HFFc6 (cell line): ENCODE results near the gene AGT. TPM values are rescaled to one million over a fixed set of nuclear protein-coding genes. Genes with fewer than 3 reads are reported as not detected.

Source experiments
- DNase-seq: peaks from one replicate; pipeline ENCODE4 v3.0.0-alpha.2; 2018
- H3K27ac Mint-ChIP-seq: 2 replicates; pipeline ENCODE4 v1.8.0; 2020; ENCODE audit warnings: mild to moderate bottlenecking, mixed read lengths
- H3K27me3 Mint-ChIP-seq: 2 replicates; pipeline ENCODE4 v1.8.0; 2021; ENCODE audit warnings: mild to moderate bottlenecking, moderate library complexity, mixed read lengths; ENCODE audit not compliant: insufficient read depth
- H3K36me3 Mint-ChIP-seq: 2 replicates; pipeline ENCODE4 v1.8.0; 2021; ENCODE audit warnings: low read depth, mixed read lengths
- H3K4me1 Mint-ChIP-seq: 2 replicates; pipeline ENCODE4 v1.8.0; 2020; ENCODE audit warnings: low read depth, mixed read lengths
- H3K4me3 Mint-ChIP-seq: 2 replicates; pipeline ENCODE4 v1.8.0; 2020; ENCODE audit warnings: mild to moderate bottlenecking, moderate library complexity, mixed read lengths
- H3K9me3 Mint-ChIP-seq: 2 replicates; pipeline ENCODE4 v1.8.0; 2020; ENCODE audit warnings: mild to moderate bottlenecking, mixed read lengths
- total RNA-seq, 6 experiments: library from RNA; stranded (reverse); fragmentation: NEBNext Ultra II Directional; extraction: Animal tissue kit (Norgen Biotek cat#: 25700); gene quantifications; 2 replicates in 1 of 6; 3 replicates in 5 of 6; pipeline ENCODE4 v1.2.3, GENCODE V29; 2021
- TF ChIP-seq, protein P1 (sequence below): fragments of 200-600 bp; sonication (generic); IDR thresholded peaks from 2 replicates; pipeline ENCODE4 v1.5.0; 2021; ENCODE audit warnings: antibody characterized with exemption, mild to moderate bottlenecking

Gene AGT
- total RNA-seq, 6 experiments from 2014 or later, result 0.09 to 0.19 (median 0.13) TPM; not detected in 2

DNA sequence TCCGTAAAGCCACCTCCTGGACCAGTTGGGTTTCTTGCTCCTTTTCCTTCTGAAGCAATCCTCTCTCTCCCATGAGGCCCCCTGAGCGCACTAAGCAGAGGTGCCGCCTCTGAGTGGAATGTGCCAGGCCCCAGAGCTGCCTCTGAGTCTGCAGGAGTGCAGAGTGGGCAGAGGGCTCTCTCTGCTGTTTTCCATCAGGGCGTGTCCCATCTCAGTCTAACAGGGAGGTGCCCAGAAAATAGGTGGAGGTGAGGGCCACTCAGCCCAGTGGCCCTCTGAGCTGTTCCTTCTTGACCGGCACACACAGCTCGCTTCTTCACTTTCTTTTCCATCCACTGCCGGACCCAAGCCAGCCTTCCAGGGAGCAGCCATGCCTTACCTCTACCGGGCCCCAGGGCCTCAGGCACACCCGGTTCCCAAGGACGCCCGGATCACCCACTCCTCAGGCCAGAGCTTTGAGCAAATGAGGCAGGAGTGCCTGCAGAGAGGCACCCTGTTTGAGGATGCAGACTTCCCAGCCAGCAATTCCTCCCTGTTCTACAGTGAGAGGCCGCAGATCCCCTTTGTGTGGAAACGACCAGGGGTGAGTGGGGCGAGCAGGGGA, 33.3 kb upstream of the AGT start, which contains the start of gene CAPN9:
Gene CAPN9 (plus strand): TSS at position 262 of the 604 bp plus-strand sequence. CDS start 109 bp downstream, at position 371.
- peaks cover 8% of the 10 kb centered on the region; the same call in 1 of the 2 replicates for H3K4me1 Mint-ChIP-seq
- TF ChIP-seq, protein P1, sequence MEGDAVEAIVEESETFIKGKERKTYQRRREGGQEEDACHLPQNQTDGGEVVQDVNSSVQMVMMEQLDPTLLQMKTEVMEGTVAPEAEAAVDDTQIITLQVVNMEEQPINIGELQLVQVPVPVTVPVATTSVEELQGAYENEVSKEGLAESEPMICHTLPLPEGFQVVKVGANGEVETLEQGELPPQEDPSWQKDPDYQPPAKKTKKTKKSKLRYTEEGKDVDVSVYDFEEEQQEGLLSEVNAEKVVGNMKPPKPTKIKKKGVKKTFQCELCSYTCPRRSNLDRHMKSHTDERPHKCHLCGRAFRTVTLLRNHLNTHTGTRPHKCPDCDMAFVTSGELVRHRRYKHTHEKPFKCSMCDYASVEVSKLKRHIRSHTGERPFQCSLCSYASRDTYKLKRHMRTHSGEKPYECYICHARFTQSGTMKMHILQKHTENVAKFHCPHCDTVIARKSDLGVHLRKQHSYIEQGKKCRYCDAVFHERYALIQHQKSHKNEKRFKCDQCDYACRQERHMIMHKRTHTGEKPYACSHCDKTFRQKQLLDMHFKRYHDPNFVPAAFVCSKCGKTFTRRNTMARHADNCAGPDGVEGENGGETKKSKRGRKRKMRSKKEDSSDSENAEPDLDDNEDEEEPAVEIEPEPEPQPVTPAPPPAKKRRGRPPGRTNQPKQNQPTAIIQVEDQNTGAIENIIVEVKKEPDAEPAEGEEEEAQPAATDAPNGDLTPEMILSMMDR, result no peak
- DNase-seq, result no peak
- H3K27ac Mint-ChIP-seq, result no peak within 1 kb of the TSS
- no peak within 1 kb of the TSS for H3K4me3 Mint-ChIP-seq
- H3K36me3 Mint-ChIP-seq, result no peaks in the 10 kb centered on the region
- peaks cover 13% of the 10 kb centered on the region for H3K27me3 Mint-ChIP-seq
- H3K9me3 Mint-ChIP-seq, result no peaks in the 10 kb centered on the region

DNA sequence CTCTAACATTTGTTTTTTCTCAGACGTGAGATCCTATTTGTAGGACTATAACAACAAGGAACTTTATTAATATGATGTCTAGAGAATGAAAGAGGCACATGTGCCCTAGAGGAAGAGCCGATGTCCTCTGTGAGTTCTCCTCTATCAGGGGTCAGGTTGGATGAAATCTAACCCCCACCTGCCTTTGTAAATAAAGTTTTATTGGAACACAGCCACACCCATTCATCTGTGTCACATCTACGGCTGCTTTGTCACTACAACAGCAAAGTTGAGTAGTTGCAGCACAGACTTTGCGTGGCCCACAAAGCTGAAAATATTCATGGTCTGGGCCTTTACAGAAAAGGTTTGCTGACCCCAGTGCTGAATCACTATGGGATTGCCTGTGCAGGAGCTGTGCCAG, 32.7 kb upstream of the AGT start:
- peaks cover 8% of the 10 kb centered on the region; the same call in 1 of the 2 replicates for H3K4me1 Mint-ChIP-seq
- TF ChIP-seq, protein P1, result no peak
- H3K4me3 Mint-ChIP-seq, result no peak overlapping the region
- DNase-seq, result no peak
- peaks cover 13% of the 10 kb centered on the region for H3K27me3 Mint-ChIP-seq
- no peaks in the 10 kb centered on the region for H3K9me3 Mint-ChIP-seq
- no peak overlapping the region for H3K27ac Mint-ChIP-seq
- no peaks in the 10 kb centered on the region for H3K36me3 Mint-ChIP-seq

DNA sequence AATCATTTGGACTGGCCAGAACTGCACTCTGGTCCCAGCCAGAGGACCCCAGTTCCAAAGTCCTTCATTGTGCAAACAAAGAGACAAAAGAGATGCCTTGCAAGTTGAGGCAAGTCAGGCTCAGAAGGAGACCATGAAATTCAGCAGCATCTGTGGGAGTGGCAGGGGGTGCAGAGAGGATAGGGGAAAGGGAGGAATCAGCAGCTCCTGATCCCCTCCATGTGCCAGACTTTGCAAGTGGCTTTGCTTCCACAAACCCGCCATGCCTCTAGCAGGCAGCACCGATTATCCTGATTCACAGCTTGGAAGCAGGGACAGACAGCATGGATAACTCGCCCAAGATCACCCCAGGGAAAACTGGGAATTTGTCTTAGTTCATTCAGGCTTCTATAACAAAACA, 31.1 kb upstream of the AGT start:
- no peak overlapping the region for H3K4me3 Mint-ChIP-seq
- H3K4me1 Mint-ChIP-seq, result peaks cover 8% of the 10 kb centered on the region; the same call in 1 of the 2 replicates
- TF ChIP-seq, protein P1, result no peak
- H3K27ac Mint-ChIP-seq, result no peak overlapping the region
- no peaks in the 10 kb centered on the region for H3K9me3 Mint-ChIP-seq
- DNase-seq, result no peak
- peaks cover 2% of the 10 kb centered on the region for H3K27me3 Mint-ChIP-seq
- H3K36me3 Mint-ChIP-seq, result no peaks in the 10 kb centered on the region

DNA sequence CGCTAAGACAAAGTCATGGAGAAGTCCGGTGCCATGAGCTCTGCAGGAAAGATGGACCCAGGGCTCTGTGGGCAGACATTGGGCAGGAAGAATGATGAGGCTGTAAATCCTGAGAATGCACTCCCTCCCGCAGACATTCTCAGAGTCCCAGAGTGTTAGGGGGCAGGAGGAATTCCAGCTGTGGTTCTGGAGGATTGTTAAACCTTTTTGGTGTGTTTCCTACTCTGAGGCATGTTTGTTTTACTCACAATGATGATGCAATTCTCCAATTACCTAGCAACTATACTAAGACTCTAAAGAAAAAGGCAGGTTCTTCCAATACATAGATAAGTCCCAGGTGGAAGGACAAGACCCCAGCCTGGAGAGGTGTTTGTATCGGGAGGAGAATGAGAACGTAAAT, 30.5 kb upstream of the AGT start:
- Mint-ChIP-seq H3K27ac (no peak overlapping the region), H3K36me3 (no peaks in the 10 kb centered on the region), H3K9me3 (no peaks in the 10 kb centered on the region), H3K4me3 (no peak overlapping the region), H3K4me1 (peaks cover 8% of the 10 kb centered on the region; the same call in 1 of the 2 replicates), H3K27me3 (peaks cover 2% of the 10 kb centered on the region)
- DNase-seq, result peak; percentile 26
- TF ChIP-seq, protein P1, result no peak

DNA sequence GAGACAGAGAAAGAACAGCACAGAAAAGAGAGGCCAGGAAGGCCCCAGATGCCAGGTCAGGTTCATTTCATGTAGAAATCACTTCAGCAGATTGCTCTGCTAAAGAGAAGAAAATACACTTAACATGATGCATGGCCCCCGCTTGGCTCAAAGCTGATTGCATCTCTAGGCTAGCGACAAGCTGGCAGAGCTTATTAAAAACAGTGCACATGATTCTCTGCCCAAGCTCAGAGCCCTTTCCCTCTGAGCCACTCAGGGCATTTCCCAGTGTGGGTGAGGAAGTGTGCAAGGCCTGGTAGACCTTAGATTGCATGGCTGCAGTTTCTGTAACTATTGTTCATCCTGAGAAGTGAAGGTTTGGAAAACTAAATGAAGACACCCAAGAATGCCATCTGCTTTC, 30.0 kb upstream of the AGT start:
- Mint-ChIP-seq H3K36me3 (no peaks in the 10 kb centered on the region), H3K4me3 (no peak overlapping the region), H3K4me1 (peaks cover 8% of the 10 kb centered on the region; the same call in 1 of the 2 replicates), H3K27me3 (peaks cover 2% of the 10 kb centered on the region), H3K27ac (no peak overlapping the region), H3K9me3 (no peaks in the 10 kb centered on the region)
- no peak for DNase-seq
- TF ChIP-seq, protein P1, result no peak
